ENCODE results near the gene DIS3L2. TPM values are rescaled to one million over a fixed set of nuclear protein-coding genes. Genes with fewer than 3 reads are reported as not detected.
"Not testable (repeated sequence)": the region's sequence is repeated elsewhere in the genome, so short reads cannot be mapped to it uniquely, and the experiment has no call there.

DIS3L2 gene
- total and polyA plus RNA-seq, 2 of the 8 experiments (the other 6 are each of a cell fraction or from before 2014, with no cell fraction given): 11.5 to 21.6 TPM

GRCh38 chr2:232331061-232331460 is 369.5 kb downstream of the DIS3L2 start:
- H2BK12ac ChIP-seq (ENCODE audit: low read depth, low read length); POLR2A ChIA-PET (ENCODE audit: partially characterized antibody); H3K4me1 ChIP-seq (replicated peaks in 1 of 4; ENCODE audit: control insufficient read depth in 3 of 4, insufficient read depth in 4 of 4, low read length in 3 of 4); H3K14ac ChIP-seq (ENCODE audit: insufficient read length); H3K9me3 ChIP-seq (ENCODE audit: insufficient read depth in 2 of 2, low read depth in 1 of 2, low read length in 1 of 2); H3K79me1 ChIP-seq (ENCODE audit: low read depth, low read length); H3K18ac ChIP-seq (ENCODE audit: extremely low read depth, low read length); H3K4me3 ChIP-seq (ENCODE audit: extremely low read depth in 1 of 4, insufficient read depth in 2 of 4, low read depth in 3 of 4, low read length in 4 of 4); H2BK15ac ChIP-seq (ENCODE audit: low read length); H3K23ac ChIP-seq (ENCODE audit: insufficient read length); H3K4ac ChIP-seq (replicated peaks; ENCODE audit: insufficient read length, low read depth, low read length); H3K4me2 ChIP-seq (ENCODE audit: insufficient read depth in 1 of 2, low read depth in 2 of 2, low read length in 2 of 2); H2AK5ac ChIP-seq (ENCODE audit: low read depth, low read length); H2BK120ac ChIP-seq (replicated peaks; ENCODE audit: low read depth, low read length); H3K9ac ChIP-seq (replicated peaks in 1 of 4; ENCODE audit: extremely low read depth in 1 of 4, low read depth in 3 of 4, low read length in 3 of 4); H2BK20ac ChIP-seq (ENCODE audit: low read length); DNase-seq (ENCODE audit: low read depth in 1 of 2, low spot score in 2 of 2); H3K56ac ChIP-seq (replicated peaks; ENCODE audit: insufficient read length, low read depth, low read length); H2AFZ ChIP-seq (ENCODE audit: low read length); H3K36me3 ChIP-seq (ENCODE audit: control insufficient read depth in 2 of 4, insufficient read depth in 4 of 4, low read length in 3 of 4); H2BK5ac ChIP-seq (ENCODE audit: low read depth, low read length); H4K20me1 ChIP-seq (replicated peaks in 1 of 2; ENCODE audit: control insufficient read depth in 1 of 2, insufficient read depth in 2 of 2, low read length in 2 of 2); H3K27me3 ChIP-seq (replicated peaks in 1 of 4; ENCODE audit: control insufficient read depth in 3 of 4, extremely low read depth in 1 of 4, insufficient read depth in 3 of 4, low read length in 3 of 4); H4K5ac ChIP-seq (ENCODE audit: insufficient read length, low read depth, low read length); H3K79me2 ChIP-seq (ENCODE audit: control insufficient read depth in 1 of 2, insufficient read depth in 2 of 2, low read length in 2 of 2); H3K23me2 ChIP-seq (ENCODE audit: low read depth, low read length); H4K91ac ChIP-seq (replicated peaks; ENCODE audit: insufficient read length, low read length); H4K8ac ChIP-seq (ENCODE audit: extremely low read depth, insufficient read depth, low read length); H3K27ac ChIP-seq (ENCODE audit: low read depth, low read length); FAIRE-seq: not testable (repeated sequence)
- WGBS, 2 experiments (ENCODE audit: extremely low coverage in 1 of 2, insufficient coverage in 1 of 2, insufficient read length in 1 of 2, insufficient replicate concordance in 2 of 2, low coverage in 1 of 2, low lambda C conversion rate in 2 of 2, missing lambda C conversion rate in 1 of 2): 92% methylated on average over 11 of the region's 11 CpGs; no CpG with 5 or more reads in 1 of the 2 experiments
- CTCF ChIA-PET (ENCODE audit: partially characterized antibody): interaction anchor here (0.5 to 10.9 kb wide), 6 partner anchors 9 to 475 kb away, joined by 3 to 124 read pairs (median 4); partner anchors contain the start of gene NPPC

- H4K20me1 ChIP-seq (replicated peaks in 1 of 2; ENCODE audit: control insufficient read depth in 1 of 2, insufficient read depth in 2 of 2, low read length in 2 of 2); H3K4me2 ChIP-seq (ENCODE audit: insufficient read depth in 1 of 2, low read depth in 2 of 2, low read length in 2 of 2); H3K4ac ChIP-seq (replicated peaks; ENCODE audit: insufficient read length, low read depth, low read length); H3K27ac ChIP-seq (ENCODE audit: low read depth, low read length); POLR2A ChIA-PET (ENCODE audit: partially characterized antibody); H2BK20ac ChIP-seq (ENCODE audit: low read length); H2AFZ ChIP-seq (ENCODE audit: low read length); H2BK120ac ChIP-seq (replicated peaks; ENCODE audit: low read depth, low read length); H3K4me3 ChIP-seq (ENCODE audit: extremely low read depth in 1 of 4, insufficient read depth in 2 of 4, low read depth in 3 of 4, low read length in 4 of 4); H3K56ac ChIP-seq (replicated peaks; ENCODE audit: insufficient read length, low read depth, low read length); H3K23ac ChIP-seq (ENCODE audit: insufficient read length); H3K36me3 ChIP-seq (ENCODE audit: control insufficient read depth in 2 of 4, insufficient read depth in 4 of 4, low read length in 3 of 4); H4K5ac ChIP-seq (ENCODE audit: insufficient read length, low read depth, low read length); H3K23me2 ChIP-seq (ENCODE audit: low read depth, low read length); H3K27me3 ChIP-seq (replicated peaks in 1 of 4; ENCODE audit: control insufficient read depth in 3 of 4, extremely low read depth in 1 of 4, insufficient read depth in 3 of 4, low read length in 3 of 4); H2BK5ac ChIP-seq (ENCODE audit: low read depth, low read length); FAIRE-seq; H2BK15ac ChIP-seq (ENCODE audit: low read length); H3K79me2 ChIP-seq (ENCODE audit: control insufficient read depth in 1 of 2, insufficient read depth in 2 of 2, low read length in 2 of 2); H3K9ac ChIP-seq (replicated peaks in 1 of 4; ENCODE audit: extremely low read depth in 1 of 4, low read depth in 3 of 4, low read length in 3 of 4); H3K79me1 ChIP-seq (ENCODE audit: low read depth, low read length); H4K8ac ChIP-seq (ENCODE audit: extremely low read depth, insufficient read depth, low read length); H3K18ac ChIP-seq (ENCODE audit: extremely low read depth, low read length); H4K91ac ChIP-seq (replicated peaks; ENCODE audit: insufficient read length, low read length); DNase-seq (ENCODE audit: low read depth in 1 of 2, low spot score in 2 of 2); H3K9me3 ChIP-seq (ENCODE audit: insufficient read depth in 2 of 2, low read depth in 1 of 2, low read length in 1 of 2); H2AK5ac ChIP-seq (ENCODE audit: low read depth, low read length); H3K4me1 ChIP-seq (replicated peaks in 1 of 4; ENCODE audit: control insufficient read depth in 3 of 4, insufficient read depth in 4 of 4, low read length in 3 of 4); H2BK12ac ChIP-seq (ENCODE audit: low read depth, low read length); H3K14ac ChIP-seq (ENCODE audit: insufficient read length): not testable (repeated sequence)
- CTCF ChIA-PET (ENCODE audit: partially characterized antibody): interaction anchor here (0.7 to 1.1 kb wide), 4 partner anchors 9 to 477 kb away, joined by 3 to 5 read pairs (median 3); no protein-coding TSS in a partner anchor
- WGBS, 2 experiments (ENCODE audit: extremely low coverage in 1 of 2, insufficient coverage in 1 of 2, insufficient read length in 1 of 2, insufficient replicate concordance in 2 of 2, low coverage in 1 of 2, low lambda C conversion rate in 2 of 2, missing lambda C conversion rate in 1 of 2): 98% methylated on average over 7 of the region's 11 CpGs; no CpG with 5 or more reads in 1 of the 2 experiments
Measured at GRCh38 chr2:232331641-232332040, 370.1 kb downstream of the DIS3L2 start.

All from H1 (cell line).